Smooth muscle cell (in vitro differentiated cells): ENCODE measurements around the gene MATR3. TPM values are rescaled to one million over a fixed set of nuclear protein-coding genes. Genes with fewer than 3 reads are reported as not detected.
"Not testable (repeated sequence)": the region's sequence is repeated elsewhere in the genome, so short reads cannot be mapped to it uniquely, and the experiment has no call there.

Experiments
- DNase-seq: peaks from one replicate; lab custom pipeline; 2025; ENCODE audit not compliant: unreplicated experiment; lab: John Stamatoyannopoulos, UW
- H2AFZ ChIP-seq: fragments of 200-600 bp; sonication (generic); 2 replicates; pipeline ENCODE4 v1.6.0; 2016; ENCODE audit warnings: antibody characterized with exemption, low read depth, mild to moderate bottlenecking
- H3F3A ChIP-seq: fragments of 200-600 bp; sonication (generic); 2 replicates; pipeline ENCODE4 v1.6.0; 2017; ENCODE audit warnings: antibody characterized with exemption, low read depth
- H3K27ac ChIP-seq: fragments of 200-600 bp; sonication (generic); 2 replicates; pipeline ENCODE4 v1.5.1; 2016; ENCODE audit warnings: low read depth, mild to moderate bottlenecking
- H3K27me3 ChIP-seq: fragments of 200-600 bp; sonication (generic); 2 replicates; pipeline ENCODE4 v1.6.1; 2016; ENCODE audit warnings: low read depth, mild to moderate bottlenecking
- H3K36me3 ChIP-seq: fragments of 200-600 bp; sonication (generic); 2 replicates; pipeline ENCODE4 v1.5.1; 2016; ENCODE audit warnings: low read depth
- H3K4me1 ChIP-seq: fragments of 200-600 bp; sonication (generic); 2 replicates; pipeline ENCODE4 v1.5.1; 2016; ENCODE audit warnings: low read depth
- H3K4me2 ChIP-seq: fragments of 200-600 bp; sonication (generic); 2 replicates; pipeline ENCODE4 v1.6.0; 2016; ENCODE audit warnings: mild to moderate bottlenecking
- H3K4me3 ChIP-seq: fragments of 200-600 bp; sonication (generic); 2 replicates; pipeline ENCODE4 v1.5.1; 2016; ENCODE audit warnings: mild to moderate bottlenecking
- H3K79me2 ChIP-seq: fragments of 200-600 bp; sonication (generic); 2 replicates; pipeline ENCODE4 v1.6.0; 2016; ENCODE audit warnings: low read depth, mild to moderate bottlenecking
- H3K9ac ChIP-seq: fragments of 200-600 bp; sonication (generic); 2 replicates; pipeline ENCODE4 v1.6.0; 2016; ENCODE audit warnings: low read depth
- H3K9me3 ChIP-seq: fragments of 200-600 bp; sonication (generic); replicated peaks from 2 replicates; pipeline ENCODE4 v1.5.1; 2016; ENCODE audit warnings: low read depth
- H4K20me1 ChIP-seq: fragments of 200-600 bp; sonication (generic); 2 replicates; pipeline ENCODE4 v1.6.0; 2016; ENCODE audit warnings: low read depth
- WGBS: methylation state at CpG from one replicate; pipeline ENCODE4 v1.1.7; 2016; ENCODE audit warnings: low lambda C conversion rate; 5-methylcytosine and 5-hydroxymethylcytosine counted together
- polyA plus RNA-seq: library from polyadenylated mRNA; unstranded; fragments of >200 nt; fragmentation: Nextera tagmentation; extraction: Ambion mirVana; gene quantifications from 2 replicates; pipeline ENCODE4 v1.2.1, GENCODE V29; 2016
- total RNA-seq: library from RNA; depleted of rRNA; stranded (reverse); fragments of >200 nt; gene quantifications from 2 replicates; pipeline ENCODE4 v1.2.3, GENCODE V29; 2014
- TF ChIP-seq, protein P1 (sequence below): fragments of 200-600 bp; sonication (generic); IDR thresholded peaks from 2 replicates; pipeline ENCODE4 v1.5.1; 2017; ENCODE audit warnings: borderline replicate concordance, mild to moderate bottlenecking, antibody characterized with exemption; ENCODE audit not compliant: insufficient read depth, poor library complexity, severe bottlenecking

Gene MATR3
- total and polyA plus RNA-seq, 2 experiments from 2014 or later = 169 to 267 TPM

GRCh38 chr5:139344177-139344576 lies 50.6 kb downstream of the MATR3 start:
- Histone ChIP-seq H3F3A (peaks cover 6% of the 10 kb centered on the region), H2AFZ (no peak overlapping the region), H3K9ac (no peak overlapping the region), H3K27me3 (no peaks in the 10 kb centered on the region), H3K9me3 (no peaks in the 10 kb centered on the region), H4K20me1 (peaks cover 70% of the 10 kb centered on the region), H3K4me1 (peaks cover 21% of the 10 kb centered on the region), H3K36me3 (no peaks in the 10 kb centered on the region), H3K79me2 (peaks cover 75% of the 10 kb centered on the region), H3K27ac (no peak overlapping the region), H3K4me2 (peak overlapping the region; percentile 95), H3K4me3 (peak overlapping the region; percentile 81)
- TF ChIP-seq, protein P1, sequence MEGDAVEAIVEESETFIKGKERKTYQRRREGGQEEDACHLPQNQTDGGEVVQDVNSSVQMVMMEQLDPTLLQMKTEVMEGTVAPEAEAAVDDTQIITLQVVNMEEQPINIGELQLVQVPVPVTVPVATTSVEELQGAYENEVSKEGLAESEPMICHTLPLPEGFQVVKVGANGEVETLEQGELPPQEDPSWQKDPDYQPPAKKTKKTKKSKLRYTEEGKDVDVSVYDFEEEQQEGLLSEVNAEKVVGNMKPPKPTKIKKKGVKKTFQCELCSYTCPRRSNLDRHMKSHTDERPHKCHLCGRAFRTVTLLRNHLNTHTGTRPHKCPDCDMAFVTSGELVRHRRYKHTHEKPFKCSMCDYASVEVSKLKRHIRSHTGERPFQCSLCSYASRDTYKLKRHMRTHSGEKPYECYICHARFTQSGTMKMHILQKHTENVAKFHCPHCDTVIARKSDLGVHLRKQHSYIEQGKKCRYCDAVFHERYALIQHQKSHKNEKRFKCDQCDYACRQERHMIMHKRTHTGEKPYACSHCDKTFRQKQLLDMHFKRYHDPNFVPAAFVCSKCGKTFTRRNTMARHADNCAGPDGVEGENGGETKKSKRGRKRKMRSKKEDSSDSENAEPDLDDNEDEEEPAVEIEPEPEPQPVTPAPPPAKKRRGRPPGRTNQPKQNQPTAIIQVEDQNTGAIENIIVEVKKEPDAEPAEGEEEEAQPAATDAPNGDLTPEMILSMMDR = no peak
- 92% methylated on average over 2 of the region's 2 CpGs for WGBS
- DNase-seq = no peak

- peaks cover 21% of the 10 kb centered on the region for H3K4me1 ChIP-seq
- not testable (repeated sequence) for H3K27ac ChIP-seq, H3K27me3 ChIP-seq, H3K36me3 ChIP-seq, H3K4me3 ChIP-seq, H3K9me3 ChIP-seq, H3K4me2 ChIP-seq, H3K9ac ChIP-seq, H3F3A ChIP-seq, DNase-seq, H2AFZ ChIP-seq
- peaks cover 82% of the 10 kb centered on the region for H4K20me1 ChIP-seq
- peaks cover 88% of the 10 kb centered on the region for H3K79me2 ChIP-seq
- WGBS = 98% methylated on average over 8 of the region's 8 CpGs
Measured at GRCh38 chr5:139345442-139345841, 51.9 kb downstream of the MATR3 start.

DNA sequence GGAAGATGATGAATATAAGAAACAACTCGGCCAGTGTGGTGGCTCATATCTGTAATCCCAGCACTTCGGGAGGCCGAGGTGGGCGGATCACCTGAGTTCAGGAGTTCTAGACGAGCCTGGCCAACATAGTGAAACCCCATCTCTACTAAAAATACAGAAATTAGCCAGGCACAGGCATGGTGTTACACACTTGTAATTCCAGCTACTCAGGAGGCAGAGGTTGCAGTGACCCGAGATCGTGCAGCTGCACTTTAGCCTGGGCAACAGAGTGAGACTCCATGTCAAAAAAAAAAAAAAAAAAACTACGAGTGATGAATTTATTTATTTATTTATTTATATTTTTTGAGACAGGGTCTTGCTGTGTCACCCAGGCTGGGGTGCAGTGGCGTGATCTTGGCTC lies 54.3 kb downstream of the MATR3 start:
- Histone ChIP-seq H3K79me2 (peaks cover 100% of the 10 kb centered on the region), H3K4me1 (peaks cover 14% of the 10 kb centered on the region), H4K20me1 (peaks cover 100% of the 10 kb centered on the region)
- not testable (repeated sequence) for H3K4me2 ChIP-seq, DNase-seq, H3K27ac ChIP-seq, H3K27me3 ChIP-seq, H3K4me3 ChIP-seq, H3F3A ChIP-seq, H2AFZ ChIP-seq, H3K36me3 ChIP-seq, H3K9ac ChIP-seq, H3K9me3 ChIP-seq
- WGBS = 95% methylated on average over 9 of the region's 9 CpGs

DNA sequence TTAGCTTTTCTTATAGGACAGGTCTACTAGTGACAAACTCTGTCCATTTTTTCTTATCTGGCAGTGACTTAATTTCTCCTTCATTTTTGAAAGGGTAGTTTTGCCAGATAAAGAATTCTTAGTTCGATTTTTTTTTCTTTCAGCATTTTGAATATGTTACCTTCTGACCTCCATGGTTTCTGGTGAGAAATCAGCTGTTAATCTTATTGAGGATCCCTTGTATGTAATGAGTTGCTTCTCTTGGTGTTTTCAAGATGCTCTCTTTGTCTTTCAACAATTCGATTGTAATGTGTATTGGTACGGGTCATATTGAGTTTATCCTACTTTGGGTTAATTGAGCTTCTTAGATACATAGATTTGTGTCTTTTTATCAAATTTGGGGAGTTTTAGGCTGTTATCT lies 60.6 kb downstream of the MATR3 start:
- TF ChIP-seq, protein P1 = no peak
- Histone ChIP-seq H3K4me3 (no peak overlapping the region), H2AFZ (no peak overlapping the region), H3K9ac (no peak overlapping the region), H3K4me1 (no peaks in the 10 kb centered on the region), H3K27me3 (no peaks in the 10 kb centered on the region), H3K4me2 (no peak overlapping the region), H3K79me2 (peaks cover 100% of the 10 kb centered on the region), H3F3A (no peaks in the 10 kb centered on the region), H3K36me3 (peaks cover 5% of the 10 kb centered on the region), H3K9me3 (no peaks in the 10 kb centered on the region), H3K27ac (no peak overlapping the region), H4K20me1 (peaks cover 100% of the 10 kb centered on the region)
- 97% methylated on average over 3 of the region's 3 CpGs for WGBS
- DNase-seq = no peak

- H4K20me1 ChIP-seq = peaks cover 100% of the 10 kb centered on the region
- H3K9me3 ChIP-seq = not testable (repeated sequence)
Measured at GRCh38 chr5:139355900-139356299, 62.4 kb downstream of the MATR3 start.

More at GRCh38 chr5:139355900-139356299, 62.4 kb downstream of the MATR3 start:
- H3K27ac ChIP-seq, H3K4me2 ChIP-seq, H3K4me1 ChIP-seq, H3K9ac ChIP-seq, H3K36me3 ChIP-seq, H3K4me3 ChIP-seq, DNase-seq, H3K27me3 ChIP-seq, H2AFZ ChIP-seq, H3F3A ChIP-seq: not testable (repeated sequence)
- H3K79me2 ChIP-seq = peaks cover 100% of the 10 kb centered on the region
- 98% methylated on average over 8 of the region's 8 CpGs for WGBS
